A549 (cell line): ENCODE measurements around the gene NR2F1.

Source experiments
- CTCF ChIP-seq: fragments of >200 bp; sonication (Bioruptor Twin); formaldehyde crosslinking; IDR thresholded peaks from 3 replicates; pipeline ENCODE4 v1.5.1; 2016
- JUNB ChIP-seq: fragments of >200 bp; sonication (Bioruptor Twin); formaldehyde crosslinking; IDR thresholded peaks from 2 replicates; pipeline ENCODE4 v1.6.1; 2016
- MAFK ChIP-seq: fragments of 450-650 bp; IDR thresholded peaks from 2 replicates; pipeline ENCODE4 v1.6.1; 2014; ENCODE audit not compliant: partially characterized antibody
- MAX ChIP-seq: IDR thresholded peaks from 2 replicates; pipeline ENCODE4 v1.6.1; 2012
- POLR2A ChIP-seq: IDR thresholded peaks from 2 replicates; pipeline ENCODE4 v1.6.1; 2012; ENCODE audit warnings: mild to moderate bottlenecking, low read length
- REST ChIP-seq: fragments of 200-600 bp; sonication (generic); IDR thresholded peaks from 2 replicates; pipeline ENCODE4 v1.6.1; 2016; ENCODE audit warnings: antibody characterized with exemption, mild to moderate bottlenecking, moderate library complexity

- TF ChIP-seq CTCF (no peak), MAX (no peak), JUNB (no peak), POLR2A (no peak), REST (no peak), MAFK (no peak)
Observed at GRCh38 chr5:93591323-93591945, 8.4 kb downstream of the NR2F1 start.
